Neural progenitor cell (in vitro differentiated cells): ENCODE measurements around the gene PAK6.

Experiments
- CTCF ChIP-seq: fragments of 200-600 bp; sonication (generic); IDR thresholded peaks from 2 replicates; pipeline ENCODE4 v1.5.1; 2017; ENCODE audit warnings: antibody characterized with exemption, mild to moderate bottlenecking
- EZH2 ChIP-seq: fragments of 200-600 bp; sonication (generic); IDR thresholded peaks from 2 replicates; pipeline ENCODE4 v1.6.1; 2017; ENCODE audit warnings: antibody characterized with exemption, mild to moderate bottlenecking, moderate library complexity
- EZH2phosphoT487 ChIP-seq: fragments of 200-600 bp; sonication (generic); IDR thresholded peaks from 2 replicates; pipeline ENCODE4 v1.6.1; 2017; ENCODE audit warnings: antibody characterized with exemption

DNA sequence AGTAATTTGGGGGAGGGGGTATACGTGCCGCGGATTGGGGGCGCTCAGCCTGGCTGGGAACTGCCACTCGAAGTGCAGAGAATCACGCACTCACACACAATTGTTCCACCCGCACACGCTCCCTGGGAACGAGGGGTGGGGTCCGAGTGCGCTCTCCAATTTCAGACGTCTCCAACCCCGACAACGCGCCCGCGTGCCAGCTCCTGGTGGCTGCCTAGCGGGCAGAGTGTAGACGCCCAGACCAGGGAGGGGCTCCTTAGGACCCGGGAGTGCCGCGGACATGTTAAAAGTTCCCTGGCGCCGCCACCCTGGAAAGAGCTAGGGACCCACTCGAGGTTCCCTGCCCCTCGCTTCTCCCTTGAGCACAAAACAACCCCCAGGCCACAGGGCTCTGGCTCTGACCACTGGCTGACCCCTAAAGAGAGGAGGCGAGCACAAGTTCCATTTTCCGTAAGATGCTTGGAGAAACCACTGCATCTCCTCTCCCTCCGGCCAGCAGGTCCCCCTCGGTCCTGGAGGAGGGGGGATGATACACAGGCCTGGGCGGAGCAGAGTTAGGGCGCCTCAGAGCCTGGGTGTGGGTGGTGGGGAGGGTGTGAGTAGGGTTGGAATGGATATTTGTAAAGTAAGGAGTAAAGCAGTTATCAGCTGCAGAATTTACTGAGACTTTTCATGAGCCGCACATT lies 44.9 kb downstream of the PAK6 start:
- no peak for TF ChIP-seq CTCF
- TF ChIP-seq EZH2: peak; percentile 57
- peak; percentile 66 for TF ChIP-seq EZH2phosphoT487
